Astrocyte (in vitro differentiated cells and primary cell): ENCODE measurements around the gene GHRH.

Experiments used
- CTCF ChIP-seq: IDR thresholded peaks from 2 replicates; pipeline ENCODE4 v1.5.1; 2011; ENCODE audit warnings: low read depth, mild to moderate bottlenecking, inconsistent platforms, low read length, moderate library complexity; ENCODE audit not compliant: insufficient read depth
- EZH2 ChIP-seq: IDR thresholded peaks from 2 replicates; pipeline ENCODE4 v1.6.1; 2012; ENCODE audit warnings: mild to moderate bottlenecking, low read length, inconsistent platforms; ENCODE audit not compliant: insufficient read depth

GRCh38 chr20:37234254-37234581 lies 27.4 kb downstream of the GHRH start:
- TF ChIP-seq CTCF, result no peak
- TF ChIP-seq EZH2, result no peak
